Nephron (organoid): ENCODE data around the gene GRIK4.

Source experiments
- H3K27ac Mint-ChIP-seq, 3 experiments: 2 replicates each; pipeline ENCODE4 v1.8.0; 2020; ENCODE audit warnings: mixed read lengths in 3 of 3, mild to moderate bottlenecking in 2 of 3, moderate library complexity in 1 of 3
- H3K27me3 Mint-ChIP-seq: 2 replicates; pipeline ENCODE4 v1.8.0; 2021; ENCODE audit warnings: low read depth, mild to moderate bottlenecking, moderate library complexity, mixed read lengths
- H3K36me3 Mint-ChIP-seq: 2 replicates; pipeline ENCODE4 v1.8.0; 2020; ENCODE audit warnings: low read depth, mixed read lengths
- H3K4me1 Mint-ChIP-seq: 2 replicates; pipeline ENCODE4 v1.8.0; 2020; ENCODE audit warnings: mixed read lengths
- H3K4me3 Mint-ChIP-seq, 3 experiments: 2 replicates each; pipeline ENCODE4 v1.8.0; 2020; ENCODE audit warnings: mild to moderate bottlenecking in 3 of 3, mixed read lengths in 3 of 3, moderate library complexity in 2 of 3
- H3K9me3 Mint-ChIP-seq: 2 replicates; pipeline ENCODE4 v1.8.0; 2020; ENCODE audit warnings: mixed read lengths
- TF ChIP-seq, protein P1 (sequence below), 3 experiments: fragments of 200-600 bp; sonication (generic); IDR thresholded peaks; one replicate each; pipeline ENCODE4 v1.5.0; 2021; ENCODE audit warnings: antibody characterized with exemption in 3 of 3; ENCODE audit not compliant: unreplicated experiment in 3 of 3

The GRIK4 gene

DNA sequence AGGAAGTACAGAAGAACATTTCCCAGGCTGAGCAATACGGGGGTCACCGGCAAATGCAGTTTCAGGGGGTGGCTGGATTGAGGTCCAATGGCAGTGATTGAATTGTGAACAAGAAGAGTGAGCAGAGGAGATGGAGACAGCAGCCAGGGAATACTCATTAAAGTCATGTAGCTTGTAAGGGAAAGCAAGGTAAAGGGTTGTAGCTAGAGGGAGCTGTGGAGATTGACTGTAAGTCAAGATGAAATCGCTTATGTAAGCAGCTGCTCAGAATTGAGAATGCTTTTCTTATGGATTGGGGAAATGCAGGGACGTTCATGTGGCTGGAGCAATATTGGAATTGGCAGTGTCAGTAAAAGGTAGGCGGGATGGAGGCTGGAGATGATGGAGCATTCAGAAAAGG, 401.0 kb downstream of the GRIK4 start:
- Mint-ChIP-seq H3K4me1 (peaks cover 9% of the 10 kb centered on the region), H3K4me3 (no peak overlapping the region), H3K27ac (no peak overlapping the region), H3K9me3 (no peaks in the 10 kb centered on the region), H3K27me3 (peaks cover 15% of the 10 kb centered on the region), H3K36me3 (peaks cover 3% of the 10 kb centered on the region)
- TF ChIP-seq, protein P1, sequence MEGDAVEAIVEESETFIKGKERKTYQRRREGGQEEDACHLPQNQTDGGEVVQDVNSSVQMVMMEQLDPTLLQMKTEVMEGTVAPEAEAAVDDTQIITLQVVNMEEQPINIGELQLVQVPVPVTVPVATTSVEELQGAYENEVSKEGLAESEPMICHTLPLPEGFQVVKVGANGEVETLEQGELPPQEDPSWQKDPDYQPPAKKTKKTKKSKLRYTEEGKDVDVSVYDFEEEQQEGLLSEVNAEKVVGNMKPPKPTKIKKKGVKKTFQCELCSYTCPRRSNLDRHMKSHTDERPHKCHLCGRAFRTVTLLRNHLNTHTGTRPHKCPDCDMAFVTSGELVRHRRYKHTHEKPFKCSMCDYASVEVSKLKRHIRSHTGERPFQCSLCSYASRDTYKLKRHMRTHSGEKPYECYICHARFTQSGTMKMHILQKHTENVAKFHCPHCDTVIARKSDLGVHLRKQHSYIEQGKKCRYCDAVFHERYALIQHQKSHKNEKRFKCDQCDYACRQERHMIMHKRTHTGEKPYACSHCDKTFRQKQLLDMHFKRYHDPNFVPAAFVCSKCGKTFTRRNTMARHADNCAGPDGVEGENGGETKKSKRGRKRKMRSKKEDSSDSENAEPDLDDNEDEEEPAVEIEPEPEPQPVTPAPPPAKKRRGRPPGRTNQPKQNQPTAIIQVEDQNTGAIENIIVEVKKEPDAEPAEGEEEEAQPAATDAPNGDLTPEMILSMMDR (IDR thresholded peaks at IDR 0.05; ENCODE audit: unreplicated experiment in 3 of 3): peak; percentile 41 to 54 (median 47)

DNA sequence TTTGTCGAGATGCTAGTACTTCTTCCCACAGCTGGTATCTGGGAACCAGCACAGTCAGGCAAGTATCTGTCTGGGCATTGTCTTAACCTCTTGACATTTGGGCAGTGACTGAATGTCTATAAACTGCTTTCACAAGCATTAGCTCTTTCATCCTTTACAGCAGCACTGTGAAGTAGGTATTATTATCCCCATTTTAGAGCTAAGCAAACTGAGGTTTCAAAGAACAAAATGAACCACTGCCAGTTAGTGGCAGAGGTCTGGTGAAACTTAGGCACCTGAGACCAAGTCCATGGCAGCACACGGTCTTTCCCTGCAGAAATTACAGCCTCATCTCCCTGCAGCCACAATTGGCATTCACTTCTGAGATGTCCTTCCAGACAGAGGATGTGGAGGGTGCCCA, 401.4 kb downstream of the GRIK4 start:
- Mint-ChIP-seq H3K36me3 (peaks cover 3% of the 10 kb centered on the region), H3K27ac (no peak overlapping the region), H3K27me3 (peaks cover 15% of the 10 kb centered on the region), H3K4me3 (no peak overlapping the region), H3K4me1 (peaks cover 8% of the 10 kb centered on the region), H3K9me3 (no peaks in the 10 kb centered on the region)
- TF ChIP-seq, protein P1 (IDR thresholded peaks at IDR 0.05; ENCODE audit: unreplicated experiment in 3 of 3): no peak

DNA sequence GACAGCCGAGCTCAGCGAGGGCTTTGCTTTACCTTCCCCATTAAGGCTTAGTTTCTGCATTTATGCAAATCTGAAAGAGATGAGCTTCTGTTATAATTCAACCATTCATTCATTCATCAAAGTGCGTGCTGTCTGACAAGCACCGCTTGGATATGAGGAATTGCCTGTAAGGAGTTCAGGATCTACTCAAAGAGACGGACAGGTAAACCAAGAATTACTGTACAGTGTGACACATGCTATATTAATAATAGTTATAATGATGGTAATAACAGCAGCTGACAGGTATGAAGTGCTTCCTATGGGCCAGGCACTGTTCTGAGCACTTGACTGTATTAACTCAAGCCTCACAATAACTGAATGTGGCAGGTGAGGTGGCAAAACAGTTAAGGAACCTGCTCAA, 402.5 kb downstream of the GRIK4 start:
- peaks cover 3% of the 10 kb centered on the region for H3K36me3 Mint-ChIP-seq
- H3K4me1 Mint-ChIP-seq: no peaks in the 10 kb centered on the region
- H3K9me3 Mint-ChIP-seq: no peaks in the 10 kb centered on the region
- peaks cover 15% of the 10 kb centered on the region for H3K27me3 Mint-ChIP-seq
- TF ChIP-seq, protein P1 (IDR thresholded peaks at IDR 0.05; ENCODE audit: unreplicated experiment in 3 of 3): no peak
- H3K27ac Mint-ChIP-seq: peak overlapping the region in 1 of 3 experiments; percentile 18
- H3K4me3 Mint-ChIP-seq: no peak overlapping the region

DNA sequence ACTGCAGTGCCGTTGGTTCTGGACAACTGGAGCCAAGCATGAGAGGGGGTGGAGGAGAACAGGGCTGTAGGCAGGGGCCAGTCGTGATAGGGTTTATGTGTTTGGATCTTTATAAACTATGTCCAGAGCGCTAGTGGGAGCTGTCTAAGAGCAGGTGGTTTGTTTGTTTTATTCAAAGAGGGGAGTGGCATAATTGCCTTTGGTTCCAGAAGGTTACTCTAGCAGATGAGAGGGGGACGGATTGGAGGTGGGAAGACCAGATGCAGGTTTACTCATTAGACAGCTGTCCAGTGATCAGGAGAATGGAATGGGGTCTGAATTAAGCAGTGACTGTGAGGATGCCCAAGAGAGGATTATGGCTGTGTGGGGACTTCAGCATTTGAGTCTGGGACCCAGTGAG, 403.1 kb downstream of the GRIK4 start:
- H3K27ac Mint-ChIP-seq: peak overlapping the region in 1 of 3 experiments; percentile 18
- H3K4me1 Mint-ChIP-seq: no peaks in the 10 kb centered on the region
- H3K27me3 Mint-ChIP-seq: peaks cover 15% of the 10 kb centered on the region

DNA sequence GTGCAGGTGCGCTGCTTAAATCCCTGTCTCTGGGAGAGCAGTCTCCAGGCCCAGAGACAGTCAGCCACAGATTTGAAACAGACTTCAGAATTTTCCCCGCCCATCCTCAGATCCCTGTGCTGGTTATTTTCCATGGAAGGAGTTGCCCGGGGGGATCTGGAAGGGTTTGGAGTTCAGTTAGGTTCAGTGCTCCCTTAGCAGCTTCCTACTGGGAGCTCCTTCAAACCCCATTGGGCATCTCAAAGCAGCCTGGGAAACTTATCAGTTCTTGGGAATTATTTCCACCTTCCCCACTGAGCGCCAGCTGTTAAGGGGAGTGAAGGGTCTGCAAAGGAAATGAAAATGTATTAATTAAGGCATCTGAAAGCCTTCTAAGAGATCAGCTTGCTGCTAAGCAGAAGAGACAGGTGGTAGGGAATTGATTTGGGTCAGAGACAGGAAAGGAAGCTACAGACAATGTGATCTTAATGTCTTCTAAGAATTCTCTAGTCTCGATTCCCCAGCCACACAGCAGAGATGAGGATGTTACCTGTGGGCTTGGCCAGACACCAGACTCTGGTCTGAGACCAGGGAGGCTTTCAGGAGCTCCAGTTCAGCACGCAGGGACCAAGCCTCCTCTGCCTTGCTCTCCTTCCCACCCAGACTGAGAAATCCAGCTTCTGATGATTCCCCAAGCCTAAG, 406.2 kb downstream of the GRIK4 start:
- Mint-ChIP-seq H3K9me3 (no peaks in the 10 kb centered on the region), H3K4me1 (no peaks in the 10 kb centered on the region), H3K27me3 (peaks cover 8% of the 10 kb centered on the region), H3K4me3 (no peak overlapping the region), H3K36me3 (no peaks in the 10 kb centered on the region), H3K27ac (no peak overlapping the region)
- TF ChIP-seq, protein P1 (IDR thresholded peaks at IDR 0.05; ENCODE audit: unreplicated experiment in 3 of 3): no peak

More for the DNA sequence above, 403.1 kb downstream of the GRIK4 start:
- TF ChIP-seq, protein P1 (IDR thresholded peaks at IDR 0.05; ENCODE audit: unreplicated experiment in 3 of 3): no peak
- peaks cover 3% of the 10 kb centered on the region for H3K36me3 Mint-ChIP-seq
- no peak overlapping the region for H3K4me3 Mint-ChIP-seq
- H3K9me3 Mint-ChIP-seq: no peaks in the 10 kb centered on the region

DNA sequence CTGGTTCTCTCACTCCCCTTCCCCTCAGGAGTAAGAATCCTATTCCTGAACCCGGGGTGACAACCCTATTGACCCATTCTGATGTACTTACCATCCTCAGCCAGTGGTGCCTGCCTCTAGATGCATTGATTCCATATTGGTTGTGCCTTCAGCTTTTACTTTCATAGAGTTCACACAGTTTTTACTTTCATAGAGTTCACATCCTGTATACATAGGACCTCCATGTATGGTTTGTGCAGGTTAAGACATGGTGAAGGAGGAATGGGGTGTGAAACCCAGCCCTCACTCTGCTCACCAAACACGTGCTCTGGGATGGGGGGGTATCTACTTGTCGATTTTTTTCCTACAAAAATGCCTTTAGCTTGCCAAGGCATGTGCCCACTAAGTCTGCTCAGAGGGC, 406.7 kb downstream of the GRIK4 start:
- TF ChIP-seq, protein P1 (IDR thresholded peaks at IDR 0.05; ENCODE audit: unreplicated experiment in 3 of 3): no peak
- H3K36me3 Mint-ChIP-seq: no peaks in the 10 kb centered on the region
- H3K27me3 Mint-ChIP-seq: peaks cover 8% of the 10 kb centered on the region
- H3K4me1 Mint-ChIP-seq: no peaks in the 10 kb centered on the region
- H3K27ac Mint-ChIP-seq: no peak overlapping the region
- no peak overlapping the region for H3K4me3 Mint-ChIP-seq
- H3K9me3 Mint-ChIP-seq: no peaks in the 10 kb centered on the region
